Measurements from ENCODE around the gene CPSF4L. TPM values are rescaled to one million over a fixed set of nuclear protein-coding genes. Genes with fewer than 3 reads are reported as not detected.

CPSF4L gene
- total and polyA plus RNA-seq, 2 of the 13 experiments (the other 11 are each of a cell fraction or from before 2014, with no cell fraction given): 0.73 to 1.6 TPM

DNA sequence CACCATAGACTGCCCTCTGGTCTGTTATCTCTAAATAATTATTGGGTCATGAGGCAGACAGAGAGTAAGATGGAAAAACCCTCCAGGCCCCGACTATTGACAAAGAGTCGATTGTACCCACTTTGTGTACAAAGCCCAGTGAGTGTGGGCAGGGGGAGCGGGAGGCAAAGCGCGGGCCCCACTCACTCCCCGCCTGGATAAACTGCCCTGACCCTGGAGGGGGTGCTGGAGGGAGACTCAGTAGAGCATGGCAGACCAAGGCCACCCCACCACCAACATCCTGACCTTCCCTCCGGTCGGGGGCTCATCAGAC is 11.2 kb upstream of the CPSF4L start (continued):
- TF ChIP-seq MAZ (IDR thresholded peaks at IDR 0.05; ENCODE audit: borderline replicate concordance, low read depth, low read length): peak; percentile 73
- peak; percentile 83; the same call in 1 of the 2 replicates for TF ChIP-seq MAZ (CRISPR knock-in tag; IDR thresholded peaks at IDR 0.05; ENCODE audit: low read depth)
- no peak for TF ChIP-seq HOXA9 (CRISPR knock-in tag; IDR thresholded peaks at IDR 0.05; ENCODE audit: borderline replicate concordance)
- TF ChIP-seq RARG (CRISPR knock-in tag; IDR thresholded peaks at IDR 0.05; ENCODE audit: low read depth): 0 out of 2 replicates have a peak, but pooled peaks have one; percentile 40
- TF ChIP-seq, protein P1, sequence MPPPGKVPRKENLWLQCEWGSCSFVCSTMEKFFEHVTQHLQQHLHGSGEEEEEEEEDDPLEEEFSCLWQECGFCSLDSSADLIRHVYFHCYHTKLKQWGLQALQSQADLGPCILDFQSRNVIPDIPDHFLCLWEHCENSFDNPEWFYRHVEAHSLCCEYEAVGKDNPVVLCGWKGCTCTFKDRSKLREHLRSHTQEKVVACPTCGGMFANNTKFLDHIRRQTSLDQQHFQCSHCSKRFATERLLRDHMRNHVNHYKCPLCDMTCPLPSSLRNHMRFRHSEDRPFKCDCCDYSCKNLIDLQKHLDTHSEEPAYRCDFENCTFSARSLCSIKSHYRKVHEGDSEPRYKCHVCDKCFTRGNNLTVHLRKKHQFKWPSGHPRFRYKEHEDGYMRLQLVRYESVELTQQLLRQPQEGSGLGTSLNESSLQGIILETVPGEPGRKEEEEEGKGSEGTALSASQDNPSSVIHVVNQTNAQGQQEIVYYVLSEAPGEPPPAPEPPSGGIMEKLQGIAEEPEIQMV (CRISPR knock-in tag; IDR thresholded peaks at IDR 0.05; ENCODE audit: low read depth): peak; percentile 58; the same call in 1 of the 2 replicates
- TF ChIP-seq, protein P2, sequence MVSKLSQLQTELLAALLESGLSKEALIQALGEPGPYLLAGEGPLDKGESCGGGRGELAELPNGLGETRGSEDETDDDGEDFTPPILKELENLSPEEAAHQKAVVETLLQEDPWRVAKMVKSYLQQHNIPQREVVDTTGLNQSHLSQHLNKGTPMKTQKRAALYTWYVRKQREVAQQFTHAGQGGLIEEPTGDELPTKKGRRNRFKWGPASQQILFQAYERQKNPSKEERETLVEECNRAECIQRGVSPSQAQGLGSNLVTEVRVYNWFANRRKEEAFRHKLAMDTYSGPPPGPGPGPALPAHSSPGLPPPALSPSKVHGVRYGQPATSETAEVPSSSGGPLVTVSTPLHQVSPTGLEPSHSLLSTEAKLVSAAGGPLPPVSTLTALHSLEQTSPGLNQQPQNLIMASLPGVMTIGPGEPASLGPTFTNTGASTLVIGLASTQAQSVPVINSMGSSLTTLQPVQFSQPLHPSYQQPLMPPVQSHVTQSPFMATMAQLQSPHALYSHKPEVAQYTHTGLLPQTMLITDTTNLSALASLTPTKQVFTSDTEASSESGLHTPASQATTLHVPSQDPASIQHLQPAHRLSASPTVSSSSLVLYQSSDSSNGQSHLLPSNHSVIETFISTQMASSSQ (IDR thresholded peaks at IDR 0.05; ENCODE audit: low read depth): 0 out of 2 replicates have a peak, but pooled peaks have one; percentile 43
- TF ChIP-seq, protein P2 (CRISPR knock-in tag; IDR thresholded peaks at IDR 0.05; ENCODE audit: borderline replicate concordance): peak; percentile 89
- TF ChIP-seq ZNF589 (CRISPR knock-in tag; conservative IDR thresholded peaks at IDR 0.05): no peak
- TF ChIP-seq, protein P3, sequence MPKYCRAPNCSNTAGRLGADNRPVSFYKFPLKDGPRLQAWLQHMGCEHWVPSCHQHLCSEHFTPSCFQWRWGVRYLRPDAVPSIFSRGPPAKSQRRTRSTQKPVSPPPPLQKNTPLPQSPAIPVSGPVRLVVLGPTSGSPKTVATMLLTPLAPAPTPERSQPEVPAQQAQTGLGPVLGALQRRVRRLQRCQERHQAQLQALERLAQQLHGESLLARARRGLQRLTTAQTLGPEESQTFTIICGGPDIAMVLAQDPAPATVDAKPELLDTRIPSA (CRISPR knock-in tag; IDR thresholded peaks at IDR 0.05; ENCODE audit: borderline replicate concordance): no peak
- no peak for TF ChIP-seq ZNF549 (CRISPR knock-in tag; IDR thresholded peaks at IDR 0.05)
- TF ChIP-seq, protein P4, sequence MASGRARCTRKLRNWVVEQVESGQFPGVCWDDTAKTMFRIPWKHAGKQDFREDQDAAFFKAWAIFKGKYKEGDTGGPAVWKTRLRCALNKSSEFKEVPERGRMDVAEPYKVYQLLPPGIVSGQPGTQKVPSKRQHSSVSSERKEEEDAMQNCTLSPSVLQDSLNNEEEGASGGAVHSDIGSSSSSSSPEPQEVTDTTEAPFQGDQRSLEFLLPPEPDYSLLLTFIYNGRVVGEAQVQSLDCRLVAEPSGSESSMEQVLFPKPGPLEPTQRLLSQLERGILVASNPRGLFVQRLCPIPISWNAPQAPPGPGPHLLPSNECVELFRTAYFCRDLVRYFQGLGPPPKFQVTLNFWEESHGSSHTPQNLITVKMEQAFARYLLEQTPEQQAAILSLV (CRISPR knock-in tag; IDR thresholded peaks at IDR 0.05; ENCODE audit: borderline replicate concordance): 0 out of 2 replicates have a peak, but pooled peaks have one; percentile 55
- peak; percentile 84 for TF ChIP-seq BCL6 (CRISPR knock-in tag; IDR thresholded peaks at IDR 0.05)
- TF ChIP-seq, protein P5, sequence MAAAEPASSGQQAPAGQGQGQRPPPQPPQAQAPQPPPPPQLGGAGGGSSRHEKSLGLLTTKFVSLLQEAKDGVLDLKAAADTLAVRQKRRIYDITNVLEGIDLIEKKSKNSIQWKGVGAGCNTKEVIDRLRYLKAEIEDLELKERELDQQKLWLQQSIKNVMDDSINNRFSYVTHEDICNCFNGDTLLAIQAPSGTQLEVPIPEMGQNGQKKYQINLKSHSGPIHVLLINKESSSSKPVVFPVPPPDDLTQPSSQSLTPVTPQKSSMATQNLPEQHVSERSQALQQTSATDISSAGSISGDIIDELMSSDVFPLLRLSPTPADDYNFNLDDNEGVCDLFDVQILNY (CRISPR knock-in tag; conservative IDR thresholded peaks at IDR 0.05): no peak
- TF ChIP-seq NFRKB (IDR thresholded peaks at IDR 0.05): no peak
- TF ChIP-seq ZNF550 (CRISPR knock-in tag; IDR thresholded peaks at IDR 0.05; ENCODE audit: borderline replicate concordance): no peak
- no peak for TF ChIP-seq CBX2 (IDR thresholded peaks at IDR 0.05; ENCODE audit: low read depth, low read length)
- TF ChIP-seq CBX2 (CRISPR knock-in tag; IDR thresholded peaks at IDR 0.05; ENCODE audit: low read depth): no peak
- no peak for TF ChIP-seq HNRNPK (IDR thresholded peaks at IDR 0.05; ENCODE audit: low read depth, low read length, poor library complexity, severe bottlenecking)
- TF ChIP-seq, protein P6, sequence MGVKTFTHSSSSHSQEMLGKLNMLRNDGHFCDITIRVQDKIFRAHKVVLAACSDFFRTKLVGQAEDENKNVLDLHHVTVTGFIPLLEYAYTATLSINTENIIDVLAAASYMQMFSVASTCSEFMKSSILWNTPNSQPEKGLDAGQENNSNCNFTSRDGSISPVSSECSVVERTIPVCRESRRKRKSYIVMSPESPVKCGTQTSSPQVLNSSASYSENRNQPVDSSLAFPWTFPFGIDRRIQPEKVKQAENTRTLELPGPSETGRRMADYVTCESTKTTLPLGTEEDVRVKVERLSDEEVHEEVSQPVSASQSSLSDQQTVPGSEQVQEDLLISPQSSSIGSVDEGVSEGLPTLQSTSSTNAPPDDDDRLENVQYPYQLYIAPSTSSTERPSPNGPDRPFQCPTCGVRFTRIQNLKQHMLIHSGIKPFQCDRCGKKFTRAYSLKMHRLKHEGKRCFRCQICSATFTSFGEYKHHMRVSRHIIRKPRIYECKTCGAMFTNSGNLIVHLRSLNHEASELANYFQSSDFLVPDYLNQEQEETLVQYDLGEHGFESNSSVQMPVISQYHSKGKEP (CRISPR knock-in tag; IDR thresholded peaks at IDR 0.05): no peak
- no peak for TF ChIP-seq KLF15 (CRISPR knock-in tag; IDR thresholded peaks at IDR 0.05; ENCODE audit: borderline replicate concordance)
- no peak for TF ChIP-seq ZFP36L2 (CRISPR knock-in tag; IDR thresholded peaks at IDR 0.05)

Measured in HepG2 (cell line).